GM12878 (cell line): ENCODE measurements around the gene GPC3.

Experiments
- CBX3 ChIP-seq: fragments of 200-600 bp; sonication (generic); IDR thresholded peaks from 2 replicates; pipeline ENCODE4 v1.6.1; 2016; ENCODE audit warnings: low read depth, borderline replicate concordance
- POLR2A ChIP-seq: IDR thresholded peaks from 2 replicates; pipeline ENCODE4 v1.6.1; 2011; ENCODE audit warnings: low read depth, mild to moderate bottlenecking, low read length
- POLR2AphosphoS2 ChIP-seq: IDR thresholded peaks from 2 replicates; pipeline ENCODE4 v1.6.1; 2011; ENCODE audit warnings: low read depth, mild to moderate bottlenecking, low read length, improper control_type of control experiment, moderate library complexity
- ZNF217 ChIP-seq: fragments of 450-650 bp; IDR thresholded peaks from 2 replicates; pipeline ENCODE4 v1.6.1; 2017; ENCODE audit warnings: antibody characterized with exemption, mild to moderate bottlenecking
- TF ChIP-seq, protein P1 (sequence below), 3 experiments: IDR thresholded peaks in 2 of 3; conservative IDR thresholded peaks in 1 of 3; 2 replicates each; pipeline ENCODE4 v1.5.1; 2011; ENCODE audit warnings: low read depth in 3 of 3, low read length in 3 of 3, mild to moderate bottlenecking in 3 of 3, control low read depth in 2 of 3, moderate library complexity in 2 of 3, inconsistent platforms in 1 of 3, mixed read lengths in 1 of 3; ENCODE audit not compliant: control insufficient read depth in 2 of 3, insufficient read depth in 1 of 3; ENCODE audit errors: extremely low read depth in 1 of 3
- TF ChIP-seq, protein P2 (sequence below): IDR thresholded peaks from 2 replicates; pipeline ENCODE4 v1.6.1; 2011; ENCODE audit warnings: low read depth, mild to moderate bottlenecking, low read length, moderate library complexity, borderline replicate concordance; ENCODE audit errors: extremely low read depth

DNA sequence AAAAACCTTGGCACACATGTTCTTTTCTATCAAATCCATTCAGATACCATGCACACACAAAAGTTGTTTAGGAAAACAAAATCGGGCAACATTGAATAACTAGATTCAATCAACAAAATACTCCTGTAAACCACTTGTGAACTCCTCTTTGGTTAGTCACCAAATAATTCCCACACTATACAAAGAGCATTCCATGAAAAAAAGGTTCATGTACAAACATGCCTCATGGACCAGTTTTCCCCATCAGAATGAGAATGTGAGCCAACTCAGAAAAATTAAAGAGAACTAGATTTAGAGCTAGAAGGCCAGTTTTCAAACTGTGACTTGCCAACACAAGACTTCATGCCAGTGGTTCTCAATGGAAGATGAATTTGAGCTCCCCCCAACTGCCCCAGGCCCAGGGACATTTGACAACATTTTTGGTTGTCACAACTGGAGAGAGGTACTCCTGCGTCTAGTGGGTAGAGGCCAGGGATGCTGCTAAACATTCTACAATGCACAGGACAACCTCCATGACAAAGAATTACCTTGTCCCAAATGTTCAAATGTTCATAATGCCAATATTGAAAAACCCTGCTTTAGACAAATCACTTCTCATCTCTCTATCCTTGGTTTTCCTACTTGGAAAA is 55.4 kb downstream of the GPC3 start:
- TF ChIP-seq ZNF217 (no peak), CBX3 (no peak), POLR2A (no peak), POLR2AphosphoS2 (no peak)
- TF ChIP-seq, protein P1, sequence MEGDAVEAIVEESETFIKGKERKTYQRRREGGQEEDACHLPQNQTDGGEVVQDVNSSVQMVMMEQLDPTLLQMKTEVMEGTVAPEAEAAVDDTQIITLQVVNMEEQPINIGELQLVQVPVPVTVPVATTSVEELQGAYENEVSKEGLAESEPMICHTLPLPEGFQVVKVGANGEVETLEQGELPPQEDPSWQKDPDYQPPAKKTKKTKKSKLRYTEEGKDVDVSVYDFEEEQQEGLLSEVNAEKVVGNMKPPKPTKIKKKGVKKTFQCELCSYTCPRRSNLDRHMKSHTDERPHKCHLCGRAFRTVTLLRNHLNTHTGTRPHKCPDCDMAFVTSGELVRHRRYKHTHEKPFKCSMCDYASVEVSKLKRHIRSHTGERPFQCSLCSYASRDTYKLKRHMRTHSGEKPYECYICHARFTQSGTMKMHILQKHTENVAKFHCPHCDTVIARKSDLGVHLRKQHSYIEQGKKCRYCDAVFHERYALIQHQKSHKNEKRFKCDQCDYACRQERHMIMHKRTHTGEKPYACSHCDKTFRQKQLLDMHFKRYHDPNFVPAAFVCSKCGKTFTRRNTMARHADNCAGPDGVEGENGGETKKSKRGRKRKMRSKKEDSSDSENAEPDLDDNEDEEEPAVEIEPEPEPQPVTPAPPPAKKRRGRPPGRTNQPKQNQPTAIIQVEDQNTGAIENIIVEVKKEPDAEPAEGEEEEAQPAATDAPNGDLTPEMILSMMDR (IDR thresholded peaks at IDR 0.05 in 2 of 3, conservative IDR thresholded peaks at IDR 0.05 in 1 of 3; ENCODE audit: control insufficient read depth in 2 of 3, extremely low read depth in 1 of 3, insufficient read depth in 1 of 3, low read depth in 3 of 3, low read length in 3 of 3): no peak
- TF ChIP-seq, protein P2, sequence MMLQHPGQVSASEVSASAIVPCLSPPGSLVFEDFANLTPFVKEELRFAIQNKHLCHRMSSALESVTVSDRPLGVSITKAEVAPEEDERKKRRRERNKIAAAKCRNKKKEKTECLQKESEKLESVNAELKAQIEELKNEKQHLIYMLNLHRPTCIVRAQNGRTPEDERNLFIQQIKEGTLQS: no peak
